Measurements from ENCODE around the gene C4orf36. TPM values are rescaled to one million over a fixed set of nuclear protein-coding genes. Genes with fewer than 3 reads are reported as not detected.

Gene C4orf36
- total RNA-seq, 5 donors from 2014 or later (not counting 1 experiment from before 2014, with no cell fraction given) = 0.79 TPM; not detected in 4

- ATAC-seq (replicated peaks in 1 of 4) (no peak), DNase-seq (no peak)
- Histone ChIP-seq H3K9me3 (no peaks in the 10 kb centered on the region), H3K27me3 (replicated peaks in 1 of 2; ENCODE audit: control insufficient read depth in 2 of 2, extremely low read depth in 1 of 2, insufficient read depth in 2 of 2, low read length in 1 of 2) (peaks cover 0 to 23% of the 10 kb centered on the region in 2 experiments), H3K36me3 (ENCODE audit: control insufficient read depth in 2 of 2, extremely low read depth in 1 of 2, insufficient read depth in 1 of 2, low read length in 1 of 2) (no peaks in the 10 kb centered on the region), H3K4me1 (ENCODE audit: control insufficient read depth in 1 of 2, extremely low read depth in 1 of 2, insufficient read depth in 2 of 2, low read length in 2 of 2) (peaks cover 0 to 10% of the 10 kb centered on the region in 2 experiments), H3K4me3 (ENCODE audit: control insufficient read depth in 1 of 2, extremely low read depth in 1 of 2, low read length in 1 of 2) (no peak overlapping the region), H3K27ac (ENCODE audit: low read length) (no peak overlapping the region)
- Mint-ChIP-seq H3K27me3 (peaks cover 25 to 32% of the 10 kb centered on the region in 2 donors), H3K36me3 (no peaks in the 10 kb centered on the region), H3K9me3 (no peaks in the 10 kb centered on the region), H3K27ac (no peak overlapping the region), H3K4me3 (peak overlapping the region in 2 of 3 donors; percentile 75 to 76), H3K4me1 (peaks cover 6 to 10% (median 7%) of the 10 kb centered on the region in 3 donors)
- ChIA-PET CTCF (interaction anchor here (0.5 to 2.3 kb wide), 8 partner anchors 9 to 398 kb away, joined by 3 to 10 read pairs (median 4); no protein-coding TSS in a partner anchor), POLR2A (no interaction called here)
- 93% methylated on average over 17 of the region's 19 CpGs for WGBS (ENCODE audit: insufficient coverage)
Observed at GRCh38 chr4:86893136-86893535, 914 bp upstream of the C4orf36 start.

- Histone ChIP-seq H3K27ac (ENCODE audit: low read length) (no peak overlapping the region), H3K4me1 (ENCODE audit: control insufficient read depth in 1 of 2, extremely low read depth in 1 of 2, insufficient read depth in 2 of 2, low read length in 2 of 2) (peaks cover 0 to 10% of the 10 kb centered on the region in 2 experiments), H3K27me3 (replicated peaks in 1 of 2; ENCODE audit: control insufficient read depth in 2 of 2, extremely low read depth in 1 of 2, insufficient read depth in 2 of 2, low read length in 1 of 2) (peaks cover 0 to 23% of the 10 kb centered on the region in 2 experiments), H3K36me3 (ENCODE audit: control insufficient read depth in 2 of 2, extremely low read depth in 1 of 2, insufficient read depth in 1 of 2, low read length in 1 of 2) (no peaks in the 10 kb centered on the region), H3K4me3 (ENCODE audit: control insufficient read depth in 1 of 2, extremely low read depth in 1 of 2, low read length in 1 of 2) (peak overlapping the region; percentile 49 to 78), H3K9me3 (no peaks in the 10 kb centered on the region)
- Mint-ChIP-seq H3K27me3 (peaks cover 25 to 37% of the 10 kb centered on the region in 2 donors), H3K4me3 (peak overlapping the region; percentile 74 to 76 (median 75)), H3K4me1 (peaks cover 6 to 10% (median 7%) of the 10 kb centered on the region in 3 donors), H3K9me3 (no peaks in the 10 kb centered on the region), H3K27ac (no peak overlapping the region), H3K36me3 (peaks cover 3% of the 10 kb centered on the region)
- peak in 2 of 35 experiments; percentile 6 to 10 for DNase-seq
- POLR2A ChIA-PET = no interaction called here
- CTCF ChIA-PET = interaction anchor here (0.5 to 2.3 kb wide), 8 partner anchors 8 to 397 kb away, joined by 3 to 10 read pairs (median 4); no protein-coding TSS in a partner anchor
- peak in 3 of 4 experiments; percentile 22 to 33 (median 30) for ATAC-seq (replicated peaks in 1 of 4)
- WGBS (ENCODE audit: insufficient coverage) = 8% methylated on average over 7 of the region's 13 CpGs
Observed at GRCh38 chr4:86892636-86892960, 376 bp upstream of the C4orf36 start.

GRCh38 chr4:86890790-86891189 lies 1.4 kb downstream of the C4orf36 start:
- Histone ChIP-seq H3K4me3 (ENCODE audit: control insufficient read depth in 1 of 2, extremely low read depth in 1 of 2, low read length in 1 of 2) (no peak overlapping the region), H3K27ac (ENCODE audit: low read length) (no peak overlapping the region), H3K9me3 (no peaks in the 10 kb centered on the region), H3K36me3 (ENCODE audit: control insufficient read depth in 2 of 2, extremely low read depth in 1 of 2, insufficient read depth in 1 of 2, low read length in 1 of 2) (no peaks in the 10 kb centered on the region), H3K4me1 (ENCODE audit: control insufficient read depth in 1 of 2, extremely low read depth in 1 of 2, insufficient read depth in 2 of 2, low read length in 2 of 2) (peaks cover 0 to 10% of the 10 kb centered on the region in 2 experiments), H3K27me3 (replicated peaks in 1 of 2; ENCODE audit: control insufficient read depth in 2 of 2, extremely low read depth in 1 of 2, insufficient read depth in 2 of 2, low read length in 1 of 2) (peaks cover 0 to 23% of the 10 kb centered on the region in 2 experiments)
- no peak overlapping the region for H3K27ac Mint-ChIP-seq
- 82% methylated on average over 4 of the region's 7 CpGs for WGBS (ENCODE audit: insufficient coverage)
- DNase-seq (no peak), ATAC-seq (replicated peaks in 1 of 4) (no peak)
- peaks cover 6 to 10% (median 7%) of the 10 kb centered on the region in 3 donors for H3K4me1 Mint-ChIP-seq
- H3K4me3 Mint-ChIP-seq = peak overlapping the region; percentile 34 to 79 (median 75)
- H3K36me3 Mint-ChIP-seq = peaks cover 6% of the 10 kb centered on the region
- POLR2A ChIA-PET = no interaction called here
- no peaks in the 10 kb centered on the region for H3K9me3 Mint-ChIP-seq
- peaks cover 25 to 39% of the 10 kb centered on the region in 2 donors for H3K27me3 Mint-ChIP-seq
- CTCF ChIA-PET = interaction anchor here in 1 of 2 donors (0.5 kb wide), 1 partner anchor 314 kb away, joined by 3 read pairs; no protein-coding TSS in a partner anchor

GRCh38 chr4:86879641-86880040 lies 12.6 kb downstream of the C4orf36 start:
- Histone ChIP-seq H3K4me3 (ENCODE audit: control insufficient read depth in 1 of 2, extremely low read depth in 1 of 2, low read length in 1 of 2) (no peak overlapping the region), H3K27me3 (replicated peaks in 1 of 2; ENCODE audit: control insufficient read depth in 2 of 2, extremely low read depth in 1 of 2, insufficient read depth in 2 of 2, low read length in 1 of 2) (no peaks in the 10 kb centered on the region), H3K9me3 (no peaks in the 10 kb centered on the region), H3K36me3 (ENCODE audit: control insufficient read depth in 2 of 2, extremely low read depth in 1 of 2, insufficient read depth in 1 of 2, low read length in 1 of 2) (no peaks in the 10 kb centered on the region), H3K4me1 (ENCODE audit: control insufficient read depth in 1 of 2, extremely low read depth in 1 of 2, insufficient read depth in 2 of 2, low read length in 2 of 2) (no peaks in the 10 kb centered on the region), H3K27ac (ENCODE audit: low read length) (no peak overlapping the region)
- Mint-ChIP-seq H3K27me3 (no peaks in the 10 kb centered on the region), H3K27ac (no peak overlapping the region), H3K4me3 (no peak overlapping the region), H3K9me3 (peaks cover 6 to 23% (median 16%) of the 10 kb centered on the region in 3 donors), H3K4me1 (no peaks in the 10 kb centered on the region), H3K36me3 (no peaks in the 10 kb centered on the region)
- ChIA-PET POLR2A (no interaction called here), CTCF (no interaction called here)
- DNase-seq = no peak
- no CpG with 5 or more reads among the region's 1 CpG for WGBS (ENCODE audit: insufficient coverage)
- ATAC-seq (replicated peaks in 1 of 4) = no peak

- no peaks in the 10 kb centered on the region for H3K4me1 ChIP-seq (ENCODE audit: control insufficient read depth in 1 of 2, extremely low read depth in 1 of 2, insufficient read depth in 2 of 2, low read length in 2 of 2)
- WGBS (ENCODE audit: insufficient coverage) = 90% methylated on average over 2 of the region's 2 CpGs
- ATAC-seq (replicated peaks in 1 of 4) = no peak
- Mint-ChIP-seq H3K4me3 (no peak overlapping the region), H3K4me1 (no peaks in the 10 kb centered on the region), H3K36me3 (no peaks in the 10 kb centered on the region), H3K9me3 (peaks cover 6 to 23% (median 16%) of the 10 kb centered on the region in 3 donors), H3K27me3 (no peaks in the 10 kb centered on the region), H3K27ac (no peak overlapping the region)
- H3K4me3 ChIP-seq (ENCODE audit: control insufficient read depth in 1 of 2, extremely low read depth in 1 of 2, low read length in 1 of 2) = no peak overlapping the region
- no peak overlapping the region for H3K27ac ChIP-seq (ENCODE audit: low read length)
- DNase-seq = no peak
- H3K9me3 ChIP-seq = no peaks in the 10 kb centered on the region
- no peaks in the 10 kb centered on the region for H3K27me3 ChIP-seq (replicated peaks in 1 of 2; ENCODE audit: control insufficient read depth in 2 of 2, extremely low read depth in 1 of 2, insufficient read depth in 2 of 2, low read length in 1 of 2)
- H3K36me3 ChIP-seq (ENCODE audit: control insufficient read depth in 2 of 2, extremely low read depth in 1 of 2, insufficient read depth in 1 of 2, low read length in 1 of 2) = no peaks in the 10 kb centered on the region
- POLR2A ChIA-PET = no interaction called here
- CTCF ChIA-PET = no interaction called here
Observed at GRCh38 chr4:86878640-86879039, 13.6 kb downstream of the C4orf36 start.

- Histone ChIP-seq H3K27ac (ENCODE audit: low read length) (no peak overlapping the region), H3K9me3 (no peaks in the 10 kb centered on the region), H3K36me3 (ENCODE audit: control insufficient read depth in 2 of 2, extremely low read depth in 1 of 2, insufficient read depth in 1 of 2, low read length in 1 of 2) (no peaks in the 10 kb centered on the region), H3K27me3 (replicated peaks in 1 of 2; ENCODE audit: control insufficient read depth in 2 of 2, extremely low read depth in 1 of 2, insufficient read depth in 2 of 2, low read length in 1 of 2) (no peaks in the 10 kb centered on the region), H3K4me1 (ENCODE audit: control insufficient read depth in 1 of 2, extremely low read depth in 1 of 2, insufficient read depth in 2 of 2, low read length in 2 of 2) (no peaks in the 10 kb centered on the region), H3K4me3 (ENCODE audit: control insufficient read depth in 1 of 2, extremely low read depth in 1 of 2, low read length in 1 of 2) (no peak overlapping the region)
- H3K4me3 Mint-ChIP-seq = no peak overlapping the region
- POLR2A ChIA-PET = no interaction called here
- no peak for ATAC-seq (replicated peaks in 1 of 4)
- H3K27me3 Mint-ChIP-seq = no peaks in the 10 kb centered on the region
- no peak for DNase-seq
- H3K4me1 Mint-ChIP-seq = no peaks in the 10 kb centered on the region
- no peaks in the 10 kb centered on the region for H3K36me3 Mint-ChIP-seq
- H3K27ac Mint-ChIP-seq = no peak overlapping the region
- H3K9me3 Mint-ChIP-seq = peaks cover 6 to 23% (median 16%) of the 10 kb centered on the region in 3 donors
- no CpG with 5 or more reads among the region's 4 CpGs for WGBS (ENCODE audit: insufficient coverage)
- CTCF ChIA-PET = no interaction called here
Observed at GRCh38 chr4:86876894-86877685, 15.1 kb downstream of the C4orf36 start.

Data from T-cell (primary cell).